Cardiac muscle cell (in vitro differentiated cells and primary cell): ENCODE results near the gene CFAP46. TPM values are rescaled to one million over a fixed set of nuclear protein-coding genes. Genes with fewer than 3 reads are reported as not detected.
A peak's percentile ranks its signal among the peaks of the same experiment; 100 is the strongest.

Source experiments
- DNase-seq, 2 donors: peaks; one replicate each; pipeline versions ENCODE4 v3.0.0 to v3.0.0-alpha.2; 2010 to 2017; ENCODE audit warnings: low read depth in 1 of 2, low spot score in 1 of 2
- H3K27ac ChIP-seq: fragments of 200-600 bp; sonication (generic); 2 replicates; pipeline ENCODE4 v1.5.1; 2016
- H3K27me3 ChIP-seq: fragments of 200-600 bp; sonication (generic); 2 replicates; pipeline ENCODE4 v1.6.0; 2016; ENCODE audit warnings: control low read depth
- H3K36me3 ChIP-seq: fragments of 200-600 bp; sonication (generic); 2 replicates; pipeline ENCODE4 v1.5.1; 2016; ENCODE audit warnings: control low read depth
- H3K4me1 ChIP-seq: fragments of 200-600 bp; sonication (generic); 2 replicates; pipeline ENCODE4 v1.8.1; 2017; ENCODE audit warnings: low read depth, mild to moderate bottlenecking, mixed run types
- H3K4me3 ChIP-seq: fragments of 200-600 bp; sonication (generic); 2 replicates; pipeline ENCODE4 v1.5.1; 2016; ENCODE audit warnings: mild to moderate bottlenecking
- H3K9me3 ChIP-seq: fragments of 200-600 bp; sonication (generic); 2 replicates; pipeline ENCODE4 v1.5.1; 2017; ENCODE audit warnings: low read depth, mild to moderate bottlenecking, control low read depth
- CTCF ChIP-seq: IDR thresholded peaks from 2 replicates; pipeline ENCODE4 v1.5.1; 2012; ENCODE audit warnings: low read depth, mild to moderate bottlenecking, low read length
- polyA plus RNA-seq: library from polyadenylated mRNA; unstranded; fragments of >200 nt; fragmentation: Nextera tagmentation; extraction: Ambion mirVana; gene quantifications from 2 replicates; pipeline ENCODE4 v1.2.1, GENCODE V29; 2016
- total RNA-seq: library from RNA; depleted of rRNA; stranded (reverse); fragments of >200 nt; gene quantifications from 2 replicates; pipeline ENCODE4 v1.2.3, GENCODE V29; 2016

The CFAP46 gene
- total and polyA plus RNA-seq, 2 experiments from 2014 or later: 2.8 to 4.5 TPM

- no peak for TF ChIP-seq CTCF
- H3K27ac ChIP-seq: no peak overlapping the region
- H3K36me3 ChIP-seq: no peaks in the 10 kb centered on the region
- no peak overlapping the region for H3K4me3 ChIP-seq
- peaks cover 4% of the 10 kb centered on the region for H3K27me3 ChIP-seq
- no peak for DNase-seq
- no peaks in the 10 kb centered on the region for H3K4me1 ChIP-seq
- no peaks in the 10 kb centered on the region for H3K9me3 ChIP-seq
These were observed 39.4 kb upstream of the CFAP46 start for GRCh38 chr10:132981746-132982145.

GRCh38 chr10:132981173-132981555 is 38.8 kb upstream of the CFAP46 start:
- no peaks in the 10 kb centered on the region for H3K4me1 ChIP-seq
- DNase-seq: peak in 1 of 2 donors; percentile 27
- peaks cover 4% of the 10 kb centered on the region for H3K27me3 ChIP-seq

DNA sequence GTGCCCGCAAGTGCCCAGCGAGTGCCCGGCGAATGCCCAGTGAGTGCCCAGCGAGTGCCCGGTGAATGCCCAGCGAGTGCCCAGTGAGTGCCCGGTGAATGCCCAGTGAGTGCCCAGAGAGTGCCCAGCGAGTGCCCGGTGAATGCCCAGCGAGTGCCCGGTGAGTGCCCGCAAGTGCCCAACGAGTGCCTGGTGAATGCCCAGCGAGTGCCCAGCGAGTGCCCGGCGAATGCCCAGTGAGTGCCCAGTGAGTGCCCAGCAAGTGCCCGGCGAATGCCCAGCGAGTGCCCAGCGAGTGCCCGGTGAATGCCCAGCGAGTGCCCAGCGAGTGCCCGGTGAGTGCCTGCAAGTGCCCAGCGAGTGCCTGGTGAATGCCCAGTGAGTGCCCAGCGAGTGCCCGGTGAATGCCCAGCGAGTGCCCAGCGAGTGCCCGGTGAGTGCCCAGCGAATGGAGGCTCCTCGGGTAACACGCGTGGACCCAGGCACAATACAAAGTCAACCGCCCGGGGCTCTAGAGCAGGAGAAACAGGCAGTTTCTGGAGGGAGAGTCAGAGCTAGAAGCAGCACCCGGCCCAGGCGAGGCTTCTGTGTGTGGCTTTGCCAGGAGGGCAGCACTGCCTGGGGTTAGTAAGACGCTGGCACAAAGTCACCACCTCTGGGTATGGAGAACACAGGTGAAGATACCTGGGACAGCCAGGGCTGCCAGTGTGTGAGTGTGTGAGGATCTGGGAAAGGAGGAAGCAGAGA is 38.2 kb upstream of the CFAP46 start:
- DNase-seq: no peak
- no peaks in the 10 kb centered on the region for H3K36me3 ChIP-seq
- peaks cover 4% of the 10 kb centered on the region for H3K27me3 ChIP-seq
- no peak overlapping the region for H3K4me3 ChIP-seq
- TF ChIP-seq CTCF: no peak
- no peaks in the 10 kb centered on the region for H3K9me3 ChIP-seq
- H3K27ac ChIP-seq: no peak overlapping the region
- no peaks in the 10 kb centered on the region for H3K4me1 ChIP-seq

More at GRCh38 chr10:132981173-132981555, 38.8 kb upstream of the CFAP46 start:
- Histone ChIP-seq H3K4me3 (no peak overlapping the region), H3K27ac (no peak overlapping the region), H3K36me3 (no peaks in the 10 kb centered on the region), H3K9me3 (no peaks in the 10 kb centered on the region)
- TF ChIP-seq CTCF: no peak

DNA sequence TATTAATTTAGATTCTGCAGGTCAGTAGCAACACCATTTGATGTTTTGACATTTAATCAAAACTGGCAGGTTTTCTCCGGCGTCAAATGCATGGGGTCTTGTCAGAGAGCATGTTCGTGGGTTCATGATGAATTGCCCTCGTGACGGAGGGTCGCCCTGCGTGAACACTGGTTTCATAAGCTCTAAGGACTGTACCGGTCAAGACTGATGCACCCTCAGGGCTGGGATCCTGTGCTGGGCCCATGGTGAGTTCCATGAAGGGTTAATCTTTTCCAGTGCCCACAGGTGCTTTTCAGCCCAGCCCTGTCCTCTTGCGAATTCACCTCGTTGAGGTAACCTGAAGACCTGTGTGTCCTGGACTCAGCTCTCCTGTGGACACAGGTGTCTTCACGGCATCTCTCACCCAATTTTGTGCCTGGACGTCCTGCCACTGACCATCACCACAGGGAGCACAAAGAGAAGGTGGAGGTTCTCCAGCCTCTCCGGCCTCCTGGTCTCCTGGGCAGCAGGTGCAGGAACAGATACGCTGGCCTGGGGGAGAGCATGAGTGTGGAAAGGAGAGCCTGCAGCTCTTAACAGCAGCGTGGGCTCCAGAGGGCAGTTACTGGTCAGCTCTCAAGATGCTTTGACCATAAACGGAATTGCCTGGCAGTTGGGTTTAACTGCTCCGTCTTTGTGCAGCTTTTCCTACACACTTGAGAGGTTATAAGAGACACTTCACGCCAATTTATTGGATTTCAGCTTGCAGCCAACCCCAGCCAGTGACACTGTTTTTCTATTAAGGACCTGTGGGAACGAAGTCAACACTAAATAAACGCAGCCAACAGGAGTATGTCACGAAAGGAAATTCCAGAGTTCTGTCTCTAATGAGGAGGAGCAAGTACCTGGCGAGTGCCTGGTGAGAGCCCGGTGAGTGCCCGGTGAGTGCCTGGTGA is 37.4 kb upstream of the CFAP46 start:
- peak in 1 of 2 donors; percentile 76 for DNase-seq
- H3K4me3 ChIP-seq: no peak overlapping the region
- no peaks in the 10 kb centered on the region for H3K9me3 ChIP-seq
- H3K27me3 ChIP-seq: peaks cover 4% of the 10 kb centered on the region
- no peaks in the 10 kb centered on the region for H3K4me1 ChIP-seq
- no peak overlapping the region for H3K27ac ChIP-seq
- H3K36me3 ChIP-seq: no peaks in the 10 kb centered on the region
- no peak for TF ChIP-seq CTCF

DNA sequence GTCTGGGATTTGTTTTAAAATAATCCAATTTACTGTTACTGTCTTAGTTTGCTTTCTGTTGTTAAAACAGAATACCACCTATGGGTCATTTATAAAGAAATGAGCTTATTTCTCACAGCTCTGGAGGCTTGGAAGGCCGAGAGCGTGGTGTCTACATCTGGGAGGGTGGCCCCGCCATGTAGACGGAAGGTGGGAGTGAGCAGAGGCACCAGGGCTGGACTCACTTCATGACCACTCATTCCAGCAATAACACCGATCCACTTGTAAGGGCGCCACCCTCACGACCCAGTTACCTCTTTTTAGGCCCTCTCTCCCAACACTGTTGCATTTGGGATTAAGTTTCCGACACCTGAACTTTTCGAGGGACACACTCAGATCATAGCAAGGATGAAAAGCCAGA is 36.2 kb upstream of the CFAP46 start:
- H3K27me3 ChIP-seq: peaks cover 4% of the 10 kb centered on the region
- no peak for DNase-seq
- TF ChIP-seq CTCF: no peak

More for the DNA sequence above, 36.2 kb upstream of the CFAP46 start:
- no peak overlapping the region for H3K4me3 ChIP-seq
- H3K4me1 ChIP-seq: no peaks in the 10 kb centered on the region
- no peaks in the 10 kb centered on the region for H3K9me3 ChIP-seq
- no peaks in the 10 kb centered on the region for H3K36me3 ChIP-seq
- H3K27ac ChIP-seq: no peak overlapping the region
